Activated naive CD8-positive, alpha-beta T cell treated with anti-CD3 and anti-CD28 coated beads for 36 hours (primary cell): Measurements from ENCODE around the gene TEC. TPM values are rescaled to one million over a fixed set of nuclear protein-coding genes. Genes with fewer than 3 reads are reported as not detected.
"Not testable (repeated sequence)": the region's sequence is repeated elsewhere in the genome, so short reads cannot be mapped to it uniquely, and the experiment has no call there.

ENCODE experiments used
- DNase-seq: peaks from one replicate; pipeline ENCODE4 v3.0.0; 2021
- H3K27ac Mint-ChIP-seq: one replicate; pipeline ENCODE4 v1.8.0; 2022; ENCODE audit warnings: mild to moderate bottlenecking, moderate library complexity, mixed read lengths
- H3K27me3 Mint-ChIP-seq: one replicate; pipeline ENCODE4 v1.8.0; 2022; ENCODE audit warnings: mild to moderate bottlenecking, mixed read lengths
- H3K36me3 Mint-ChIP-seq: one replicate; pipeline ENCODE4 v1.8.0; 2021; ENCODE audit warnings: mild to moderate bottlenecking, mixed read lengths
- H3K4me1 Mint-ChIP-seq: one replicate; pipeline ENCODE4 v1.8.0; 2021; ENCODE audit warnings: mixed read lengths
- H3K4me3 Mint-ChIP-seq: one replicate; pipeline ENCODE4 v1.8.0; 2022; ENCODE audit warnings: mild to moderate bottlenecking, moderate library complexity, mixed read lengths
- H3K9me3 Mint-ChIP-seq: one replicate; pipeline ENCODE4 v1.8.0; 2022; ENCODE audit warnings: mixed read lengths
- total RNA-seq, 2 experiments: library from RNA; stranded (reverse); gene quantifications; one replicate each; pipeline ENCODE4 v1.2.3, GENCODE V29; 2021

Gene TEC
- total RNA-seq, 2 experiments from 2014 or later: 3.4 to 3.9 TPM

DNA sequence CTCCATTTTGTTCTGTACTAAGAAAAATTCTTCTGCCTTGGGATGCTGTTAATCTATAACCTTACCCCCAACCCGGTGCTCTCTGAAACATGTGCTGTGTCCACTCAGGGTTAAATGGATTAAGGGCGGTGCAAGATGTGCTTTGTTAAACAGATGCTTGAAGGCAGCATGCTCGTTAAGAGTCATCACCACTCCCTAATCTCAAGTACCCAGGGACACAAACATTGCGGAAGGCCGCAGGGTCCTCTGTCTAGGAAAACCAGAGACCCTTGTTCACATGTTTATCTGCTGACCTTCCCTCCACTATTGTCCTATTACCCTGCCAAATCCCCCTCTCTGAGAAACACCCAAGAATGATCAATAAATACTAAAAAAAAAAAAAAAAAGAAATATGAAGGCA lies 82.6 kb downstream of the TEC start:
- H3K4me1 Mint-ChIP-seq, H3K4me3 Mint-ChIP-seq, H3K27ac Mint-ChIP-seq, H3K36me3 Mint-ChIP-seq, H3K27me3 Mint-ChIP-seq, DNase-seq, H3K9me3 Mint-ChIP-seq: not testable (repeated sequence)

DNA sequence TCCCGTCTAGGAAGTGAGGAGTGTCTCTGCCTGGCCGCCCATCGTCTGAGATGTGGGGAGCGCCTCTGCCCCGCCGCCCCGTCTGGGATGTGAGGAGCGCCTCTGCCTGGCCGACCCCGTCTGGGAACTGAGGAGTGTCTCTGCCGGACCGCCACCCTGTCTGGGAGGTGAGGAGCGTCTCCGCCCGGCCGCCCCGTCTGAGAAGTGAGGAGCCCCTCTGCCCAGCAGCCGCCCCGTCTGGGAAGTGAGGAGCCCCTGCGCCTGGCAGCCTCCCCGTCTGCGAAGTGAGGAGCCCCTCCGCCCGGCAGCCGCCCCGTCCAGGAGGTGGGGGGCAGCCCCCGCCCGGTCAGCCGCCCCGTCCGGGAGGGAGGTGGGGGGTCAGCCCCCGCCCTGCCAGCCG lies 83.2 kb downstream of the TEC start:
- H3K36me3 Mint-ChIP-seq, H3K27me3 Mint-ChIP-seq, DNase-seq, H3K4me3 Mint-ChIP-seq, H3K9me3 Mint-ChIP-seq, H3K4me1 Mint-ChIP-seq, H3K27ac Mint-ChIP-seq: not testable (repeated sequence)

DNA sequence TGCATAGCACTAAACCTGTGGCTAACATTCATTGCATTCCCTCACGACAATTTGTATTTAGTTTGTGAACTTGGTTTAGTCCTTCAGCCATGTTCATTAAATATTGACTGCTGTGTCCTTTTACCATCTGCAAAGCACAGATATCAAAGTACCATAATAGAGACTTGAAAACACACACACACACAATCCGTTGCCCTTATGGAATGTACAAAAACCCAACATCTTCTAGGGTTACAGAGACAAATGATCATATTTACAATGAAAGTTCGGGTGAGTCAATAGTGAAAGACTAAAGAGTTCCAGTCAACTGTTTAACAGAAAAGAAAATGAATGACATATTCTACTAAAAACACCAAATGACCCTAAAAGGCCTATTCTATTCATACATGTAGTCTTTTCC lies 84.8 kb downstream of the TEC start:
- H3K4me3 Mint-ChIP-seq: no peak overlapping the region
- H3K27me3 Mint-ChIP-seq: no peaks in the 10 kb centered on the region

DNA sequence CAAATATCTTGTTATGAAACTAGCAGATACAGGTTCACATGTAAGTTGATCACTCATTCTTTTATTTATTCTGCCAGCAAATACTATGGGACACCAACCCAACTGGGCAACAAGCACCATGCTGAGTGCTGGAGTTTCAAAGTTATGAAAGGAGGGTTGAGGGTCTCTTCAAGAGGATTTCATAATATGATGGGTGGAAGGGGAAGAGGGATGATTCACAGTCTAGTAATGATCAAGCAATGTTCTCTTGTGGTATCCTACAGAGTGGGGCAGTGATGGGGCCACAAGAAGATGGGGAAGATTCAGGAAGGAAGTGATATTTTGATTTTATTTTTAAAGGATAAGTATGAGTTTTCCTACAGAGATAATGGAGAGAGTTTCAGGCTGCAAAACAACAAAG lies 89.4 kb downstream of the TEC start:
- Mint-ChIP-seq H3K4me1 (peaks cover 18% of the 10 kb centered on the region), H3K27me3 (no peaks in the 10 kb centered on the region), H3K9me3 (peaks cover 7% of the 10 kb centered on the region), H3K36me3 (peaks cover 4% of the 10 kb centered on the region), H3K27ac (no peak overlapping the region), H3K4me3 (no peak overlapping the region)
- DNase-seq: no peak

More for the DNA sequence above, 84.8 kb downstream of the TEC start:
- Mint-ChIP-seq H3K4me1 (peaks cover 1% of the 10 kb centered on the region), H3K27ac (no peak overlapping the region), H3K9me3 (no peaks in the 10 kb centered on the region), H3K36me3 (no peaks in the 10 kb centered on the region)
- no peak for DNase-seq

DNA sequence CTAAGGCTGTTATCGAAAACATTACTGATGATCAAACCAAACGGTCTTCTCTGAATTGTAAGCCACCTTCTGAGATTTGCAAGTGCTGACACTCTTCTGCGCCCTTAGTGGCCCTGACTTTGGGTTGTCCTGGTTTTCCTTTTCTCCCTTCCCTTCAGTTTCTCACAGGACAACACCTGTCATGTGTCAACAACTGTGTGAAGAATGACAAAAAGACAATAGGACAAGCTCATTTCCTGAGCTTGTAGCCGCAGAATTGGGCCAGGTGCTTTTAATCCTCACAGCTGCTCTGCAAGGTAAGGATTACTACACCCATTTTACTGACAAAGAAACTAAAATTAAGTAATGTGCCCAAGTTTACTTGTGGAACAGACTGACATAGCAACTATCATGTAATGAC lies 90.7 kb downstream of the TEC start:
- peaks cover 7% of the 10 kb centered on the region for H3K9me3 Mint-ChIP-seq
- no peak overlapping the region for H3K4me3 Mint-ChIP-seq
- H3K4me1 Mint-ChIP-seq: peaks cover 24% of the 10 kb centered on the region
- no peaks in the 10 kb centered on the region for H3K27me3 Mint-ChIP-seq
- H3K36me3 Mint-ChIP-seq: peaks cover 4% of the 10 kb centered on the region
- no peak for DNase-seq
- no peak overlapping the region for H3K27ac Mint-ChIP-seq

DNA sequence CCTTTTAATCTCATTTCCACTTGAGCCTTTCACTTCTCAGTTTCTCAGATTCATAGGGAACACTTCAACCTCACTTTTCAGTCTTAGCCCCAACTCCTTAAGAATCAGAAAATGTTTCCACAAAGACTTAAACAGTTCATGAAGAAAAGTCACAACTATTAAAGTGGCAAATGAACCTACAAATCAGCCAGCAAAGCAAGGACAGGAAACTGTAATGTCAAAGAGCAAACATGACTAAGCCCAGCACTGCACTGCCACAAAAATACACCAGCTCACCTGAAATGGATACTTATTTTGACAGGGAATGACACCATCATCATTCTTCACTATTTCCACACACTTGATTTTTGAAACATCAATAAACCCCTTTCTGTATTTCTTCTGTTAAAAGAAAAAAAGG lies 93.8 kb downstream of the TEC start:
- Mint-ChIP-seq H3K4me3 (no peak overlapping the region), H3K36me3 (peaks cover 6% of the 10 kb centered on the region), H3K27ac (no peak overlapping the region), H3K27me3 (no peaks in the 10 kb centered on the region), H3K4me1 (peaks cover 34% of the 10 kb centered on the region), H3K9me3 (peaks cover 7% of the 10 kb centered on the region)
- DNase-seq: no peak

DNA sequence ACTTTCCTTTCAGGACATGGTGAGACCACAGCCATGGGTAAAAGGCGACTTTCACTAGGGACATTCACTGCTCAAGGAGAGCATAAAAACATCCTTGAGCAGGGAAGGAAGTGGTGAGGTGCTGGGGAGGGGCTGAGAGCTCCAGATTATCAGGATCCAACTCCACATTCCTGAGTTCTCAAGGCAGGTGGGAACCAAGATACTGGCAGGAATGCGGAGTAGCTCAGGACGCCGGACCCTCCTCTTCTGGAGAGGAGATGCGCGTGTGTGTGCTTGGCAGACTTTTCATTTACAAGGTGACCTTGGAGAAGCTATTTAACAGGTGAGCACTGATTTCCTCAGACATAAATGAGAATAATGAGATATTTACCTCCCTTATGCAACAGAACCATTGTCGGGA lies 94.3 kb downstream of the TEC start:
- H3K4me3 Mint-ChIP-seq: no peak overlapping the region
- H3K4me1 Mint-ChIP-seq: peaks cover 34% of the 10 kb centered on the region
- H3K36me3 Mint-ChIP-seq: peaks cover 6% of the 10 kb centered on the region
- H3K27ac Mint-ChIP-seq: no peak overlapping the region
- no peaks in the 10 kb centered on the region for H3K27me3 Mint-ChIP-seq
- DNase-seq: no peak
- H3K9me3 Mint-ChIP-seq: peaks cover 7% of the 10 kb centered on the region

DNA sequence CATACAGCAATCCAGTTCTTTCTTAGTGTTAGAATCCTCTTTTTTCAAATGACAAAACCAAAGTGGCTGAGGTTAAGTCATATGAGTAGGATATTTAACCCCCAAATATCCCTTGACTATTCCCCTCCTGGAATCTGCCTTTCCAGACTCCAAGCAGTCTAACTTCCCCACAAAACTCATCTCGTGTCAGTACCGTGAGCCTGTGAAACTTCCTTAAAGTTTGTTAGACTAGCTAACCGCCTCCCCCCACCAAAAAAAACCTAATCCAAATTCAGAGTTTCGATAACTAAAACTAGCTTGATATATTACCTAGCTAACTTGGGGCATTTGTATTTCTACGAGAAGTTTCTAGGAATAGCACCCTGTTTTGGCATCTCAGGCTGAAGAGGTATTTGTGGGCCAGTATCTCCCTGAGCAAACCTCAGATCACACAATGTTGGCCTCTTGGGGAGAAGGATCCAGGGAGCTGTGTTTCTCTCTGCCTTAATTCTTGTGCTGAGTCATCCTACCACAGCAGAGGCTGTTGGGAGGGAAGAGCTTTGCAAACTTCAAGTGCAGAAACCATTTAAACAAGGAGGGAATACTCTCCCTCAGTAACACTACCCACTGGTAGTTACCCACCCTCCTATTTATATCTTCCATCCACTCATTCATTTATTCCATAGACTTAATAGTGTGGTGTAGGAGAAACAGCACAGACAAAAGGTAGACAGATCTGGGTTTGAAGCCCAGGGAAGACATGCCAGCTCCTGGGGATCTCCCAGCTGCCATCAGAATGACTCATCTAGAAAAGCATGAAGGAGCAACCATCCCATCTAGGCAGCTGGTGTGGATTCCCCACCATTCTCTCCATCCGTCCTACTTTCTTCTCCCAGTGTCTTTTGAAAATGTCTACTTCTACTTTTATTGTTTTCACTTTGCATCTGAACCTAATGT lies 96.3 kb downstream of the TEC start:
- H3K4me1 Mint-ChIP-seq: peaks cover 34% of the 10 kb centered on the region
- DNase-seq: no peak
- no peak overlapping the region for H3K27ac Mint-ChIP-seq
- no peak overlapping the region for H3K4me3 Mint-ChIP-seq
- H3K36me3 Mint-ChIP-seq: peaks cover 11% of the 10 kb centered on the region
- H3K27me3 Mint-ChIP-seq: no peaks in the 10 kb centered on the region
- H3K9me3 Mint-ChIP-seq: peaks cover 6% of the 10 kb centered on the region

DNA sequence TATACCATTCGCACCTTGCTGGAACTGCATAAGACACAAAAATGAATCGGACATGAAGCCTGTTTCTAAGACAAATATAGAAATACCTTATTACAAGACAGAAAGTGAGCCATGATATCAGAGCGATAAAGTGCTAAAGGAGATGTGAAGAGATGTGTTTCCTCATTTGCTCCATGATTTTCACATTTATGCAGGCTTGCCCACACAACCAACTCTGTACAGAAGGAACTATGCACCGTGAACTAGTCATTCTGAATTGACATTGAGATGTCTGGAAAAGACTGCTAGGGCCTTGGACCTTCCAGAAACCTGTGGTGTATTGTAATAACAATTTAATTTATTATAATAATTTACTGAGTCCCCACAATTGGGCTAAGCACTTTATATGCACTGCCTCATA lies 97.0 kb downstream of the TEC start:
- no peak for DNase-seq
- no peak overlapping the region for H3K27ac Mint-ChIP-seq
- H3K9me3 Mint-ChIP-seq: peaks cover 2% of the 10 kb centered on the region
- peaks cover 40% of the 10 kb centered on the region for H3K4me1 Mint-ChIP-seq
- no peak overlapping the region for H3K4me3 Mint-ChIP-seq
- no peaks in the 10 kb centered on the region for H3K27me3 Mint-ChIP-seq
- H3K36me3 Mint-ChIP-seq: peaks cover 9% of the 10 kb centered on the region

DNA sequence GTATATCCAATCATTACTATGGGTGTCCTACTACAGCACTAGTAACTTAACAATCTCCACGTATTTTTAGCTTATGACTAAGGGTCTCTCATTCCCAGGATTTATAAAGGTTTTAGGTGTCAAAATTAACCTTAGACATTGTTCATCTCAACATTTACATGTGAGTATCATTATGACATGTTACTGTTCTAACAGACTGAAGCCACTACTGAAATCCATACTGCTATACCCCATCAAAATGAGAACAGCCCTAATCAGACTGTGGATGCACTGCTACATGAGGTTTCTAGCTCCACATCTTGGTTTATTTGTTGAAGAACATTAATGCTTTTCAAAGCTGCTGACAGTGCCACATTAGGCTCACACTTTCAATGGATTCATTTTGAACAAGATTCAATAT lies 100.0 kb downstream of the TEC start:
- no peaks in the 10 kb centered on the region for H3K9me3 Mint-ChIP-seq
- peaks cover 19% of the 10 kb centered on the region for H3K36me3 Mint-ChIP-seq
- H3K27me3 Mint-ChIP-seq: no peaks in the 10 kb centered on the region
- H3K4me3 Mint-ChIP-seq: no peak overlapping the region
- H3K4me1 Mint-ChIP-seq: peaks cover 24% of the 10 kb centered on the region
- no peak for DNase-seq
- no peak overlapping the region for H3K27ac Mint-ChIP-seq

DNA sequence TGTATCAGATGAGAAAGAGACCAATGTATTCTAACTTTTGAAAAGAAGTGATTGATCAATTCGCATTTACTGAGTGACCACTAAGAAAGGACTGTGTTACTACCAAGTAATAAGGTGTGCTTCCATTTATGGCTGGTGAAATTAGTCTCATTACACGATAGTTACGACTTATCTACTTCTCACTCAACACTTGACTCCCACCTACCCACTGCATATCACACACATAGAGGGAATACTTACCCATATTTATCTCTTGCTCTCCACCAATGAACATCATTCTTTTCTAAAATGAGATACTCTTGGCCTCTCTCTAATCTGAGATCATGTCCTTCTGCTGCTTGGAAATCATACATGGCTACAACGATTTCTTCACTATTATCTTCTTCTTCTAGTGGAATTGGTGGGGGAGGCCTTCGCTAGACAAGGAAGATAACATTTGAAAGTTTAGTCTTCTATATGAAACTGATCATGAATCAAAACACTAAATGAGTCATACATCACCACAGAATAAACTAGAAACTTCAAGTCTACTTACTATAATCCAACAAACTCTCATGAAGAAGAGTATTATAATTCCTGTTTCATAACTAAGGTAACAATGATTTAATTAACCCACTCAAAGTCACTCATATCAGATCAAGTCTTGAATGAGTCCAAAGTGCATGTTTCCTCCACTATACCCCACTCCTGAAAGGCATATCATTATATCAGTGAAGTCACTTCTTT lies 101.9 kb downstream of the TEC start:
- Mint-ChIP-seq H3K27me3 (no peaks in the 10 kb centered on the region), H3K4me3 (no peak overlapping the region), H3K4me1 (peaks cover 20% of the 10 kb centered on the region), H3K9me3 (no peaks in the 10 kb centered on the region), H3K27ac (no peak overlapping the region), H3K36me3 (peaks cover 21% of the 10 kb centered on the region)
- DNase-seq: no peak

DNA sequence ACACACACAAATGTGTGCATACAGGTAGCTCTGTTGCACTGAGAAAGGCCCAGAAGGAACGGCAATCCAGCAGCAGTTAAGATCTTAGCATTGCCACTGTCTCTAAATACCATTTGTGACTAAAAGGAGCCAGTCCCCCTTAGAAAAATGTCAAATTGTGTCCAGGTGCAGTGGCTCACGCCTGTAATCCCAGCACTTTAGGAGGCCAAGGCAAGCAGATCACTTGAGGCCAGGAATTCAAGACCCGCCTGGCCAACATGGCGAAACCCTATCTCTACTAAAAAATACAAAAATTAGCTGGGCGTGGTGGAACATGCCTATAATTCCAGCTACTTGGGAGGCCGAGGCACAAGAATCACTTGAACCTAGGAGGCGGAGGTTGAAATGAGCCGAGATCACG lies 105.1 kb downstream of the TEC start:
- H3K27ac Mint-ChIP-seq, H3K4me3 Mint-ChIP-seq, H3K27me3 Mint-ChIP-seq, DNase-seq, H3K9me3 Mint-ChIP-seq: not testable (repeated sequence)
- Mint-ChIP-seq H3K36me3 (peaks cover 30% of the 10 kb centered on the region), H3K4me1 (peaks cover 40% of the 10 kb centered on the region)

DNA sequence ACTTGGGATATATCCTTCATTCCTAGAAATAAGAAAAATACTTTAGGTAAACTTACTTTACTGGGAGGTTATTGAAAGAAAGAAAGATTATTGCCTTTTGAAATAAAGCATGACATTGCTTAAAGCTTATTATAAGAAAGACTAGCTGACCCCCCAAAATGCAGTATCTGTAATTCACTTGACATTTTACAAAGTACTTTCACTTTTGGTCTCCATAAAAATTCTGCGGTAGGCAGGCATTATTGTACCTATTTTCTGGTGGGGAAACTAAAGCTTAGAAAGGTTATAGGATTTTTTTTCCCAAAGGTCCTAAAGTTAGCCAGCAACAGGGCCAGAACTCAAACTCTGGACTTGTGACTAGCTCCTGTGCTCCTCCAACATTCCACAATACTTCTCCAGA lies 105.9 kb downstream of the TEC start:
- Mint-ChIP-seq H3K4me3 (no peak overlapping the region), H3K27me3 (no peaks in the 10 kb centered on the region), H3K27ac (no peak overlapping the region), H3K36me3 (peaks cover 34% of the 10 kb centered on the region), H3K9me3 (no peaks in the 10 kb centered on the region), H3K4me1 (peaks cover 37% of the 10 kb centered on the region)
- no peak for DNase-seq

DNA sequence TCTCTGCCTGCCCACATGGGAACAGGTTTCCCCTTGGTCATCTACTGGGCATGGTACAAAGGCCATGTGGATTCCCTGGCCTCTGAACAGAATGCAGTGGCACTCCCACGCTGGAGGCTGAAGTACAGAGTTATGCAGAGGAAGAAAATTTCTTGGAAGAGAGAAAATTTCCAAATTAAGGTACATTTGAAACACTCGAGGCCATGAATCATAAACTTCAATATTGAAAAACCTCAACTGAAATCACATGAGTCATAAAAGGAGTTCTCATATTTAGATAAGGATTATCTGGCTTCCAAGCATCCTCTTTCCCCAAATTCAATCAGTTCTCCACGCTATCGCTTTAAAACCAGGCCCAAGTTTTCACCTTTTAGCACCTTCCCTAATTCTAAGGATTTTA lies 107.5 kb downstream of the TEC start:
- Mint-ChIP-seq H3K4me3 (no peak overlapping the region), H3K4me1 (peaks cover 29% of the 10 kb centered on the region), H3K36me3 (peaks cover 41% of the 10 kb centered on the region), H3K27ac (peak overlapping the region; percentile 76), H3K27me3 (no peaks in the 10 kb centered on the region), H3K9me3 (peaks cover 7% of the 10 kb centered on the region)
- no peak for DNase-seq

DNA sequence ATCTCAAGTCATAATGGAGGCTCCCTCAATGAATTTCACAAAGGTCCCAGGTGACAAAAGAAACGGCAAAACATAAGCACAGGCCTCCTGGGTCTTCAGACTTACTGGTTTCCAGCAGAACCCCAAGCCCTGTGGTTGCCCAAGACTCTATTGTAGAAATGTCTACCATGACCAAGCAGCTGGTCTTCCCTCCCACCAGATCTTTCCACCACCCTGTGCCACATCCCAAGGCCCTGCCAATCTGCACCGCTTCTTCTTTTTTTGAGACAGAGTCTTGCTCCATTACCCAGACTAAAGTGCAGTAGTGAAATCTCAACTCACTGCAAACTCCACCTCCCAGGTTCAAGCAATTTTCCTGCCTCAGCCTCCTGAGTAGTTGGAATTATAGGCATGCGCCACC lies 112.4 kb downstream of the TEC start:
- no peak for DNase-seq
- Mint-ChIP-seq H3K4me1 (peaks cover 24% of the 10 kb centered on the region), H3K9me3 (peaks cover 21% of the 10 kb centered on the region), H3K4me3 (no peak overlapping the region), H3K36me3 (peaks cover 68% of the 10 kb centered on the region), H3K27me3 (no peaks in the 10 kb centered on the region), H3K27ac (no peak overlapping the region)

DNA sequence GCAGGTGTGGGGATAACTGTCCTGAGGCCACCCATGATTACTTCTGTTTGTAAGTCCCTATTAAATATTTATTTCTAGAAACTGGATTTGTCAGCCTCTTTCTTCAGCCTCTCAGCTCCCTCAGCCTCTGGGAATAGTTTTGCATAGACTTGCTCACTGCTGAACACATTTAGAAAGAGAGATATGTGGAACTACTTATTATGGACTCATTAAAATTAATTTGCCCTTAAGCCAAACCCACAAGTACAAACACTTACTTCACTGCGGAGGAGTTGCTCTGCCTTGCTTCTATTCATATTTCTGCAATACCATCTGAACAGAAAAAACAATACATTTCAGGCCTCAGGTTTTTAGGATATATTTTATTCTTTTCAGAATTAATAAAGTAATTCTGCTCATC lies 113.2 kb downstream of the TEC start:
- peaks cover 71% of the 10 kb centered on the region for H3K36me3 Mint-ChIP-seq
- H3K4me1 Mint-ChIP-seq: peaks cover 16% of the 10 kb centered on the region
- H3K9me3 Mint-ChIP-seq: peaks cover 21% of the 10 kb centered on the region
- no peak for DNase-seq
- no peak overlapping the region for H3K27ac Mint-ChIP-seq
- H3K4me3 Mint-ChIP-seq: no peak overlapping the region
- no peaks in the 10 kb centered on the region for H3K27me3 Mint-ChIP-seq
